Osteoblast (primary cell): ENCODE results near the gene ZNF865. TPM values are rescaled to one million over a fixed set of nuclear protein-coding genes. Genes with fewer than 3 reads are reported as not detected.

Experiments
- DNase-seq: peaks from one replicate; pipeline ENCODE4 v3.0.0; 2011; ENCODE audit warnings: low spot score, mixed read lengths; ENCODE audit not compliant: insufficient read length; ENCODE audit errors: missing footprints
- H2AFZ ChIP-seq: 2 replicates; pipeline ENCODE4 v1.6.0; 2011; ENCODE audit warnings: mild to moderate bottlenecking, low read length
- H3K27ac ChIP-seq: 2 replicates; pipeline ENCODE4 v1.5.1; 2011; ENCODE audit warnings: mild to moderate bottlenecking, low read depth, low read length, moderate library complexity
- H3K27me3 ChIP-seq: 2 replicates; pipeline ENCODE4 v1.6.0; 2012; ENCODE audit warnings: mild to moderate bottlenecking, control low read depth, inconsistent platforms, low read length, moderate library complexity; ENCODE audit not compliant: insufficient read depth
- H3K36me3 ChIP-seq: 2 replicates; pipeline ENCODE4 v1.5.1; 2011; ENCODE audit warnings: mild to moderate bottlenecking, low read length, control low read depth, moderate library complexity; ENCODE audit not compliant: insufficient read depth
- H3K4me1 ChIP-seq: 2 replicates; pipeline ENCODE4 v1.5.1; 2011; ENCODE audit warnings: mild to moderate bottlenecking, low read length, control low read depth, moderate library complexity; ENCODE audit not compliant: insufficient read depth
- H3K4me2 ChIP-seq: 2 replicates; pipeline ENCODE4 v1.6.0; 2011; ENCODE audit warnings: mild to moderate bottlenecking, low read length; ENCODE audit not compliant: insufficient read depth
- H3K4me3 ChIP-seq: fragments of 200-600 bp; sonication (generic); 3 replicates; pipeline ENCODE4 v1.5.1; 2012; ENCODE audit warnings: mild to moderate bottlenecking, low read length, inconsistent platforms; ENCODE audit not compliant: insufficient read depth
- H3K79me2 ChIP-seq: 2 replicates; pipeline ENCODE4 v1.6.0; 2012; ENCODE audit warnings: mild to moderate bottlenecking, low read length, control low read depth, inconsistent platforms; ENCODE audit not compliant: insufficient read depth
- H3K9me3 ChIP-seq: 2 replicates; pipeline ENCODE4 v1.5.1; 2011; ENCODE audit warnings: low read depth, low read length, control low read depth
- H4K20me1 ChIP-seq: 2 replicates; pipeline ENCODE4 v1.6.0; 2012; ENCODE audit warnings: mild to moderate bottlenecking, low read length, control low read depth; ENCODE audit not compliant: insufficient read depth
- CTCF ChIP-seq: IDR thresholded peaks from 2 replicates; pipeline ENCODE4 v1.5.1; 2011; ENCODE audit warnings: mild to moderate bottlenecking, low read depth, low read length, moderate library complexity; ENCODE audit errors: extremely low read depth
- total RNA-seq: library from RNA; depleted of rRNA; stranded (reverse); fragments of >200 nt; gene quantifications from 2 replicates; pipeline ENCODE4 v1.2.3, GENCODE V29; 2012

ZNF865 gene
- total RNA-seq, 1 donor: 1.4 TPM

DNA sequence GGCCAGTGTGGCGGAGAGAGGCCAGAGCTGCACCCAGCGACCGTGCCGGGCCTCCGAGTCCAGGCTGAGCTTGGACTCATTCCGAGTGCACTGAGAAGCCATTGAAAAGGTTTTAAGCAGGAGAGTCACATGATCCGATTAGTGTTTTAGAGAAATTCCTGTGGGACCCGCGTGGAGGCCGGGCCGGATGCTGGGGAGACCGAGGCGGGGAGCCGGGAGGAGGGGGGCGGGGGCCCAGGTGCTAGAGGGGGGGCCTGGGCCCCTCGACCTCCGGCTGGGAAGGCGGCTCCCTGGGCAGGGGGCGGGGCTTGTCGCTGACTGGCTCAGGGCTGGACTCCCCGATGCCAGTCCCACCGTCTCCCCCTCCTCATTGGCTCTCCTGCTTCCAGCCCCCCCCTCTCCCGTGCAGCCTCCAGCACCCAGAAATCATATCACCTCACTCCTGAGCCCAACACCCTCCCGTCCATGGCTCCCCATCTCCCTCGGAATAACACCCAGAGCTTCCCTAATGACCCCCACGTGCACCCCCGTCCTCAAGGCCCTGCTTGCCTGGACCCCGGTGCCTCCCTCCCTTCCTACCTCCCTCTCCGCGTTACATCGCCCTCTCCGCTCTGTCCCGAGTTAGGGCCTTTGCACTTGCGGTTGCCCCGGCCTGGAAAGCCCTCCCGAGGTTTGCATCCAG lies 19.6 kb upstream of the ZNF865 start:
- peak overlapping the region; percentile 91 for H2AFZ ChIP-seq
- no peaks in the 10 kb centered on the region for H4K20me1 ChIP-seq
- DNase-seq: peak; percentile 94
- H3K4me1 ChIP-seq: peaks cover 23% of the 10 kb centered on the region
- H3K36me3 ChIP-seq: no peaks in the 10 kb centered on the region
- no peak for TF ChIP-seq CTCF
- H3K4me3 ChIP-seq: peak overlapping the region; percentile 68
- H3K79me2 ChIP-seq: peaks cover 4% of the 10 kb centered on the region
- no peaks in the 10 kb centered on the region for H3K27me3 ChIP-seq
- peak overlapping the region; percentile 78 for H3K4me2 ChIP-seq
- no peak overlapping the region for H3K27ac ChIP-seq
- no peaks in the 10 kb centered on the region for H3K9me3 ChIP-seq

- Histone ChIP-seq H3K27ac (peak overlapping the region; percentile 29), H3K9me3 (no peaks in the 10 kb centered on the region), H2AFZ (peak overlapping the region; percentile 71), H3K4me1 (peaks cover 12% of the 10 kb centered on the region), H3K4me3 (peak overlapping the region; percentile 70), H4K20me1 (no peaks in the 10 kb centered on the region), H3K36me3 (no peaks in the 10 kb centered on the region), H3K79me2 (no peaks in the 10 kb centered on the region), H3K4me2 (peak overlapping the region; percentile 81), H3K27me3 (no peaks in the 10 kb centered on the region)
- no peak for TF ChIP-seq CTCF
- DNase-seq: peak; percentile 99
These were observed 18.3 kb upstream of the ZNF865 start for GRCh38 chr19:55586976-55587668.

DNA sequence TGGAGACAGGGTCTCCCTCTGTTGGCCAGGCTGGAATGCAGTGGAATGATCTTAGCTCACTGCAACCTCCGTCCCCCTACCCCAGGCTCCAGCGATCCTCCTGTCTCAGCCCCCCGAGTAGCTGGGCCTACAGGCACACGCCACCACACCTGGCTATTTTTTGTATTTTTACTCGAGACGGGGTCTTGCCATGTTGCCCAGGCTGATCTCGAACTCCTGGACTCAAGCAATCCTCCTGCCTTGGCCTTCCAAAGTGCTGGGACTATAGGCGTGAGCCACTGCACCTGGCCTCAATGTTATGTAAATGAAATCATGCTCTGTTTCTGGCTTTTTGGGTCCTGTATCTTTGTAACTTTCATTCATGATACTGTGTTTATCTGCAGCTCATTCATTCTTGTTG lies 16.7 kb upstream of the ZNF865 start:
- no peak overlapping the region for H2AFZ ChIP-seq
- no peaks in the 10 kb centered on the region for H3K36me3 ChIP-seq
- no peak overlapping the region for H3K27ac ChIP-seq
- H3K9me3 ChIP-seq: no peaks in the 10 kb centered on the region
- no peak for TF ChIP-seq CTCF
- no peak for DNase-seq
- H3K79me2 ChIP-seq: no peaks in the 10 kb centered on the region
- H3K4me3 ChIP-seq: no peak overlapping the region
- no peaks in the 10 kb centered on the region for H3K27me3 ChIP-seq
- peaks cover 12% of the 10 kb centered on the region for H3K4me1 ChIP-seq
- H4K20me1 ChIP-seq: no peaks in the 10 kb centered on the region
- H3K4me2 ChIP-seq: no peak overlapping the region

DNA sequence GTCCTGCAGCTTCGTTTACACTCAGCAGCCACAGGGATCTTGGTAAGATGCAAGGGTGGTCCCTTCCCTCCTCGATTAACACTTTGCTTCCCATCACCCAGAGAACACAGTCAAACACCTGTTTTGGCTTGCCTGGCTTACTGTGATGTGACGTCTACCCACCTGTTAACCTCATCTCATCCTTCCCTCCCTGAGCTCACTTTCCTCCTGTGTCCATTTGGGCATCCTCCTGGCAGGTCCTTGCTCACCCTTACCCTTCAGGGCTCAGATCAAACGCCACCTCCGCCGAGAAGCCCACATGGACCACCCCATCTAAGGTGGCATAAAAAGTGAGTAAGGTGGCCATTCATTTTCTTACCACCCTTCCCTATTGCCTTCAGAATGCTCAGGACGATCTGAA lies 15.3 kb upstream of the ZNF865 start:
- peaks cover 12% of the 10 kb centered on the region for H3K4me1 ChIP-seq
- H3K4me2 ChIP-seq: no peak overlapping the region
- H4K20me1 ChIP-seq: no peaks in the 10 kb centered on the region
- no peaks in the 10 kb centered on the region for H3K27me3 ChIP-seq
- H3K9me3 ChIP-seq: no peaks in the 10 kb centered on the region
- no peak overlapping the region for H3K4me3 ChIP-seq
- H3K79me2 ChIP-seq: no peaks in the 10 kb centered on the region
- H3K27ac ChIP-seq: no peak overlapping the region
- no peak for TF ChIP-seq CTCF
- H3K36me3 ChIP-seq: peaks cover 6% of the 10 kb centered on the region
- DNase-seq: peak; percentile 59
- no peak overlapping the region for H2AFZ ChIP-seq
